Midbrain (tissue), 1 donor: ENCODE data around the gene PEDS1.
"Not testable (repeated sequence)": the region's sequence is repeated elsewhere in the genome, so short reads cannot be mapped to it uniquely, and the experiment has no call there.

ENCODE experiments used
- DNase-seq: peaks from one replicate; lab custom pipeline; 2025; lab: John Stamatoyannopoulos, UW

PEDS1 gene

DNA sequence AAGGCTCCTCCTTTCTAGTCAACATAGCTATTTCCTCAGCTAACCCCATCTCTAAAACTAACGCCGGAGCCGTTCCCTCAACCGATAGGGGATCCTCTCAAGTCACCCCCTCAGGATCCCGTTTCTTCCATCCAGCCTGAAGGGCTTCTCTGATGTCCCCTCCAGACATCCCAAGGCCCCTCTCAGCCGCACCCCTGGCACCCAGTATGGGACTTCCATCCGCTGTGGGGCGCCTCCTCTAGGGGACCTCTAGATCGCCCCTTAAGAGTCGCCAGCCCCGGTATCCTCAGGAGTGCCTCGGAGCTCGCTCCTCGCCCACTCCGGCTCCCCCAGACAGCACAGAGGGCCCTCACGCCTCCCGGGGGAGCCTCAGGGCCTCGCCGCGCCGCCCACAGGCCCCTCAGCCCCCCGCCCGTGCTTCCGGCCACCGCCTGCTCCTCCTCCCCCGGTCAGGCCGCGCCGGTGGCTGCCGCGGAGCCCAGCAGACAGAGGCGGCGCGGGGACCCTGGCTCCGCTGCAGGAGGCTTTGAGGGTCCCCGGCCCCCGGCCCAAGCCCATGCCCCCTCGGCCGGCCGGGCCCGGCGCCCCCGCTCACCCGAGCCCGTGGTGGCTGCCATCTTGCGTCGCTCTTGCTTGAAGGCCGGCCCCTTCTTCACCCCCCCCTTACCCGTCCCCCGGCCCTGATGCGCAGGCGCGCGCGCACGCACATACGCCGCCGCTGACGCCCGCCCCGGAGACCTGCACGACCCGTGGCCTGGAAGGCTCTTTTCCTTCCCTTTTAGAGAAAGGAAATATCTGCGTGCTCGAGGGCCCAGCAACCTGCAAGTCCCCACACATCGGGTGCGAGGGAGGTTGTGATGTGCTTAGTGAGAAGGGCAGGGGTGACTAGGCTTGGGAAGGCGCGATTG is 40.8 kb downstream of the PEDS1 start, which contains the start of gene UBE2V1:
Gene UBE2V1, minus strand, starts transcription at position 639 of the 908 bp plus-strand sequence. Its CDS starts 22 bp downstream, at position 617.
- peak; percentile 95 for DNase-seq

DNA sequence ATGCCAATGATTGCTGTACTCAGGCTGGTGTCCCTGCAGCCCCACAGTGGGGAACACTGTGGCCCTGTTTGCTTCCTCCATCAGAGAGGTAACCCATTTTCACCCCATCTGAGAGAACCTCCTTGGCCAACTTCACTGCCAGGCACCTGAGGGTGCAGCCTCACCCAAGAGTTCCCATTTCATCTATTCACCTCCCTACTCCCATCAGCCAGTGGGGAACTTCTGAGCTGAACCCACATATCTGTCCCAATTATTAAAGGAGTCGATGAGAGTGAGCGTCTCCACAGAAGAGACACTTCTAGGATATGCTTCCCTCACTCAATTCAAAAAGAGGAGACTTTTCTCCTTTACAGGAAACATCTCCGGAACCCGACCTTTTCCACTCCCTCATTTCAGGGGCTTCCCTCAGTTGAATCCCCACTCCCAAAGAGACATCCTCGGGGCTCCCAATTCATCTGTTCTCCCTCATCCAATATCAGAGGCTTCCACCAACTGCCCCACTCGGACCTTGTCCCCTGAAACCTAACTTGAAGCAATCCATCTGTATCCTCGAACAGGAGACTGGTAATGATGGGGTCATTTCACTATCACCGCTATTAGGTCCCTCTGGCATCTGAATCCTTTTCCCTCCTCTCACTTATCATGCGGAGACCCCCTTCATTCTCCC is 41.6 kb downstream of the PEDS1 start:
- no peak for DNase-seq

DNA sequence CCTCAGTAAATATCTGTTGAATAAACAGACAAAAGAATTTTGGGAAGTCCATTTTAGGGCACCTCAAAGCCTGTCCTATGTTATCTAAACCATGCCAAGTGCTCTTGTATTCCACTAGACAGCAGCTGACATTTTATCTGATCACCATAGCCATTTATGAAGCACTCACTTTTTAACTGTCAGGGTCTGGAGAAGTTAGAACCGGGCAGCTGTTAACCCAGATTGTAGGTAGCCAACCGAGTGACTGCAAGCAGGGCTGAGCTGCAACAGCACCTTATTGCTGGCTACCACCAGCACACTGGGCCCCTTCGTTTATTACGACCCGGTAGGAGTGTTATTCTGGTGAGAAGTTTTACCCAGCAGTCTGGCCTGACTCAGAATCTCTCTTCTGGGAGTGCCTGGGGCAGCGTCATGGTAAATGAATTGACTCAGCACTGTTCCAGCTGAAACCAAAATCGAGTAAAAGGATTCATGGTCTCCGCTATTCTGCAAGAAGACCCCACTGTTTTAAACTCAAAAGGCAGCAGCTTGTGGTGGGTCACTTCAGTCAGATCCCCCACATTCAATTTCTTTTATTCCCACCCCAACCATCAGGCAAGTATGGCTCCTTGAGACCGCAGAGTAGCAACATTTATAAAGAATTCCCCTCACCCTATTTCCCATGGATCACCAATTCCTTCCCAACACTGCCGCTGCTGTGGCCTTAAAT is 42.2 kb downstream of the PEDS1 start:
- no peak for DNase-seq

DNA sequence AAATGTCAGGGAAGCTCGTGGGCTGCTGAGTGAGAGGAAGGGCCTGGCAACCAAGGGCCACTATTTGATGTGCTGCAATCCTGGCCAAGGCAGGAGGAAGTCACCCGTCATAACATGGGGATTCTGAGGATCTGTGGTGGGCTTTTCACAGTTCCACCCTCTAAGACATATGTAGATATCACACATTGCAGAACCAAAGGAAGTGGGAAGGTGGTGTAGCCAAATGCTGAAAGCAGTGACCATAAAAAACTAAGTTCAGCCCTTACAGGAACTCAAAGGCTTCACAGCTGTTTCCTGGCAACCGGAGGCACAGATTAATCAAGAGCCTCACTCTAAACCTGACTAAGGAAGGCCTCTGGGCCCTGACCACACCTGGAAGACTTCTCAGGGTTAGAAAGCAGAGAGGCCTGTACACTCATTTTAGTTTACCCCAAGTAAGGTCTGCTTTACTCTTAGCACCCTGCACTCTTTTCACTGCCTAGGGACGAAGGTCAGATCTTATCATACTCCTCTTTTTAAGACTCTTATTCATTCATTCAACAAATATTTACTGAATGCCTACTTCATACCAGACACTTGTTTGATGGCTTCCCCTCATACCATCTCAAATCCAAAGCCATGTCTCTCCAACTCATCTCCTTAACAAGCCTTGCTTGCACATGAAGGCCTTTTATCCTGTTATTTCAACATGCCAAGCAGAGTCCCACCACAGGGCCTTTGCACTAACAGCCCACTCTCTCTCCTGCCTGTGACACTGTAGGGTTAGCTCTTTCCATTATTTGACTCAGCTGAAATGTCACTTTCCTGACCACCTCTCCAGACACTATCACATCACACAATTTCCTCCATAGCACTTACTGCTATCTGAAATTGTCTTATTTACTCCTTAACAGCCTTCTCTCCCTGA is 43.1 kb downstream of the PEDS1 start:
- no peak for DNase-seq

DNA sequence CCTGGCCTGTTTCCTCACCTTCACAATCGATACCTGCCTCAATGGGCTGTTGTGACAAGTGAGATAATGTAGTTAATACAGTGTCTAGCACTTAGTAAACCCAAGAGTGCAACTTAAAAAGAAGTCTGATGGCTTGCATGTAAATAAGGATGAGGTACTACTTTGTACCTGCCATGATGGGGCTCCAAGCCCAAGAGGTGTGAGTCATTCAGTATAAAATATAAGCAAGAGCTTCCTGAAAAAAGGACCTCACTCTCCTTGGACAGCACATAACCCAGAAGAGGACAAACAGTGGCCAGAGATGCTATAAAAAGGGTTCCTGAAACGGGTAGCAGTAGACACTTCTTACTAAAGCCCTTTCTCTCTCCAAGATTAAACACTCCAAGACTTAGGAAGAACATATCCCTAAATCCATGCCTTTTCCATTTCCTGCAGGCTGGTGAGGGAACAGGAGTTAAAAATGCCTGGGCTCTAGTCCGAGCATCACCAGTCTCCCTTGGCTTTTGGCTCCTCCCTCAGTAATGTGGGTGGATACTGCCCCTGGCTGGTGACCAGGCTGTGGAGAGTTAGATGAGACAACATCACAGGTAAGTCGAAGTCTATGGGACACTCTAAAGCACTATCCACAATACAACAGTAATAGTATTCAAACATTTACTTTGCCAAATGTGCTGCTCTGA is 44.8 kb downstream of the PEDS1 start:
- no peak for DNase-seq

DNA sequence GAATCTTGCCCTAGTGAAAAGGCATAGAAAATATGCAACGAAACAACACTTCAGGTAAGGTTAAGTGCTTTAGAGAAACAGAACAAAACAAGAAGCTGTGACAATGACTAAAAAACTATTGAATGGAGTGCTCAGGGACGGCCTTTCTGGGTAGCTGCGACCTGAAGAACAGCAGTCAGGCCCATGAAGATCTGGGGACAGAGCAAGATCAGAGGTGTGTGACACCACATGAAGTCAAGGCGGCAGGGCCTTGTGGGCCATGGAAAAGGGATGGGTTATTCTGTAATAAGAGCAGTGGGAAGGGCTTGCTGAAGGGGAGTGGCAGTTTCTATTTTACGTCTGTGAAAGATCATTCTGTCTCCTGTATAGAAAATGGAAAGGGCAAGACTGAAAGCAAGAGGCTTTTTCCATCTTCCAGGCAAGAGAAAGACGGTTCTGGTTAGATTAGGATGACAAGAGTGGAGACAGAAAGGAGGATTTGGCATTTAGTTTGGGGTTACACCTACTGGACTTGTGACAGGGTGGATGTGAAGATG is 45.7 kb downstream of the PEDS1 start:
- no peak for DNase-seq

DNA sequence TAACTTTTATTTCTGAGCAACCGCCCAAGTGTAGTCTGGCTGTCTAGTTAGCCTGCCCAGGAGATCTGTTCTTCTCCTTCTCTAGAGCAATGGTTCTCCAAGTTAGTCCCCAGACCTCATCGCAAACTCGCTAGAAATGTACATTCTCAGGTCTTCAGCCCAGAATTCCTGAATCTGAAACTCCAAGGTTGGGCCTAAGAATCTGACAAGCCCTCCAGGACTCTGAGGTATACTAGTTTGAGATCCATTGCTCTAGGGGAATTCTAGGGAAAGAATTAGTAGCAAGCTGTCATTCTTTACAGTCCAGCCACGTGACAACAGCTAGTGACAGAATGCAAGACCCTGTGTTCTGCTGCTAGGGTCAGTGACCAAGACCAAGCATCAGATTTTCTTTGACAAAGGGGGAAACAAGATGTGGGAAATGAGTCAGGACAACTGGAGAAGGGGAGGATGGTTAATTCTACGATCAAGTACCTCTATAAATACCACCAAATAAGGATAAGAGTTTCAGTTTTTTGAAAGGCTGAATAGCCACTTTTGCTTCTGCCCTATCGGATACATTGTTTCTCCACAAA is 46.4 kb downstream of the PEDS1 start:
- no peak for DNase-seq

DNA sequence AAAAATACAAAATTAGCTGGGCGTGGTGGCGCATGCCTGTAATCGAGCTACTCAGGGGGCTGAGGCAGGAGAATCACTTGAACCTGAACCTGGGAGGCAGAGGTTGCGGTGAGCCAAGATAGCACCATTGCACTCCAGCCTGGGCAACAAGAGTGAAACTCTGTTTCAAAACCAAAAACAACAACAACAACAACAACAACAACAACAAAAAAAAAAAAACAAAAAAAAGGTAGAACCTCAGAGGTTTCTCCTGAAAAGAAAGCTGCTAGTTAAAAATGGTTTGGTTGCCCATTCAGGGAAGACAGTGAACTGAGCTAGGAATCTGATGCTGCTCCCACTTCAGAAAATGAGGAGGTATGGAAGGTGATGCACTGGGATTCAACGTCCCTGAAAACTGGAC is 46.9 kb downstream of the PEDS1 start:
- DNase-seq: not testable (repeated sequence)
